ENCODE measurements around the gene LRMDA. TPM values are rescaled to one million over a fixed set of nuclear protein-coding genes. Genes with fewer than 3 reads are reported as not detected.

The LRMDA gene
- total RNA-seq, 2 donors from 2014 or later = 14.4 to 18.0 TPM

DNA sequence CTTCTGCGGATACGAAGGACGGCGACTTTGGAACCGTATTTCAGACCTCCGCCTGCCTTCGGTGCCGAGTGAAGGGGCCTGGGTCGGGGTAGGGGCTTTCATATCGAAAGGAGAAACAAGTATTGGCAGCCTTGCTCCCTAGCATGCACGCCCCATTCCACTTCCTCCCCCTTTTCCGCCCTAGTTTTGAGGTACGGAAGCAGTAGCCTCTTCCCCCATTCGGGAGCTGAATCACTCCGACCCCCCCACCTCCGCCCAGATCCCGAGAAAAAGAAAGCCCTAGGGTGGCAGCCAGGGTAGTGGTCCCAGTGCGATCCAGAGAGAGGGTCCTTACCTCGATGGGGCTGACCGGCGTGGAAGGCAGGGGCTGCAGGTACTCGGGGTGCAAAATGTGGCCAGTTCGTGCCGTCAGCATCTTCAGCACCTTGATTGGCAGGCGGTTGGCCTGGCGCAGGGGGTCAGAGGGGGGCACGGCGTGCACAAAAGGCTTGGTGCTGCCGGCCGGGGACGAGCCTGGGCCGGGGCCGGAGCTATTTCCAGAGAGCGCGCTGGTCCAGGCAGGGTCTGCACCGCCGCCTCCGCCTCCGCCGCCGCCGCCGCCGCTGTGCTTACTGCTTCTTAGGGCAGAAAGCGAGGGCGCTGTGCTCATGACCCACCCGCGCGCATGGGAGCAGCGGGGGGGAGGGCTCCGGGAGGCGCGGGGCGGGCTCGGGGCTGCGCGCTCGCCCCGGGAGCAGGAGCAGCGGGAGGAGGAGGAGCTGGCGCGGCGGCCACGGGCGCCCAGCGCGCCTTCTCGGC is 30.5 kb upstream of the LRMDA start:
- peak; percentile 90 for DNase-seq (ENCODE audit: low spot score)
- intact Hi-C loops (cut with DNase I) = loop anchor here (2.0 to 10.0 kb wide), 6 partner anchors 254 to 904 kb away; no protein-coding TSS in a partner anchor

DNA sequence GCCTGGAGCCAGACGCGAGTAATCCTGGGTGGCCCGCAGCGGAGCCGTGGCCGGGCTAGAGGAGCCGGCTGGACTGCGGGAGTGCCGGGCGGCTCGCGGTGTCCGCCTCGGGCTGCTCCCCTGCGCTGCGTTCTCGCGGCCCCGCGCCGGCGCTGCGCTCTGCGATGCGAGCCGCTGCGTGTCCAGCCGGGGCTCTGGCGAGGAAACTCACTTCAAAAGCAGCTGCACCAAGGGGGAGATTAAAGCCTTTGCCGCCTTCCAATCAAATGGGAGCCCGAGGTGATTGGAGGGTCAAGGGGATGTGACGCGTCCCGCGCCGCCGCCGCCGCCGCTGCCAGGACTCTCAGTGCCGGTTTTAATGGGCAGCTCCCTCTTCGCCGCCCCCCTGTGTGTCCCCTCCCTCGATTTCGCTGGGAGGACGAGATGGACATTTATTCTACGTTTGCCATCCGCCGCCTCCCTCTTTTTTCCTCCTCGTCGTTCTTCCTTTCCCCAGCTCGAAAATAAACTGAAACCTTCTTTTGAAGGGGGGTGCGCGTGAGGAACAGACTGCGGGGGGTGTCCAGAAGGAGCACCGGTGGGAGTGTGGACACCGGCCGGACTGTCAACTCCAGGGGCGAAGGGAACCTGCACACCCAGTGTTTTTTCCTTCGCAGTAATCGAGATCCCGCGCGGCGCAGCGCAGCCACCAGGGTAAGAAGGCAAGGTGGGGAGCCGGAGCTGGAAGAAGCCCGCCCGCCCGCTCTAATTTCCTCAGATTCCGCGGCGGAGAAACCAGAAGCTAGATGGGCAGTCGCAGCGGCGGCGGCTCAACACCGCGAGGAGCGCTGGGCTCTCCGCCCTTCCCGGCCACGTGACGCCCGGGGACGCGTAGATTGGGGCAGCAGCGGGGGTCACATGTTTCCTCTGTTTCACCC is 29.6 kb upstream of the LRMDA start, which contains the start of gene ZNF503:
ZNF503 (minus strand) TSS at position 196 of the 917 bp plus-strand sequence. CDS start 345 bp downstream, outside the sequence.
- intact Hi-C loops (cut with DNase I) = loop anchor here (2.0 to 10.0 kb wide), 6 partner anchors 253 to 903 kb away; no protein-coding TSS in a partner anchor
- peak; percentile 99 for DNase-seq (ENCODE audit: low spot score)

- DNase-seq (ENCODE audit: low spot score) = no peak
- intact Hi-C loops (cut with DNase I) = loop anchor here (5.0 to 10.0 kb wide), 5 partner anchors 252 to 902 kb away; no protein-coding TSS in a partner anchor
Observed at GRCh38 chr10:75402486-75403143, 28.8 kb upstream of the LRMDA start.

- intact Hi-C loops (cut with DNase I) = loop anchor here (5.0 to 10.0 kb wide), 5 partner anchors 251 to 901 kb away; no protein-coding TSS in a partner anchor
- DNase-seq (ENCODE audit: low spot score) = no peak
Observed at GRCh38 chr10:75403144-75403938, 28.1 kb upstream of the LRMDA start.

GRCh38 chr10:75403939-75404814 is 27.2 kb upstream of the LRMDA start:
- DNase-seq (ENCODE audit: low spot score) = no peak
- intact Hi-C loops (cut with DNase I) = loop anchor here (5.0 to 10.0 kb wide), 5 partner anchors 251 to 901 kb away; no protein-coding TSS in a partner anchor

DNA sequence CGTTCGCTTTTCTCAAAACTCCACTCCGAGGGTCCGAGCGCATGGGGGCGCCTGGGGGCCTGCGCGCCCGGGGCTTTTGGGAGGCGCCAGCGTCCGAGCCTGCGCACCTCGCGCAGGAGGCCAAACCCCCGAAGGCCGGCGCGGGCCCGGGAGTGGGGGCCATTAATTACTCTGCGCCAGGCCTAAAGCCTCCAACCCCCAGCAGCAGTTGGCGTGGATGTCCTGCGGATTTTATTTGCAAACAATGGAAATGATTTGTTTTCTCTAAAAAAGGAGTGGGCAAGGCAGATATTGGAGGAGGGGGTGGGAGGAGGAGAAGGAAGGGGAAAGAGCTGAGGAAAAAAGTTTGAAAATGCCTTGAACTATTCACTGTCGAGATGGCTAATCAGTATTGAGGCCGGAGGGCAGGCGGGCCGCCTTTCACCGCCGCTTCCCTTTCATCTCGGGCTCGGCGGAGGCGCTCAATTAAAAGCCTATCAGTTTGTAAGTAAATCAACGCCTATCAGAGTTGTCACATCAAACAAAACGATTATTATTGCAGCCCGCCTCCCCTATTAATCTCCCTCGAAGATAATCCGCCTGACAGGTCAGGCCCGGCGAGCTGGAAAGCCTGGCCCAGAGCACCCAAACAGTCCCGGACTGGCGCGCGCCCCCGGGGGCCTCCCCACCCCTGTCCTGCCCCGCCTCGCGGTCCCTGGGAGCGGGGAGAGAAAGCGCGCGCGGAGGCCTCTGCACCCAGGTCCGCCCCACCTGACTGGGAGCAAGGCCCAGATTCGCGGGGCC is 26.4 kb upstream of the LRMDA start:
- intact Hi-C loops (cut with DNase I) = loop anchor here (5.0 to 10.0 kb wide), 5 partner anchors 250 to 900 kb away; no protein-coding TSS in a partner anchor
- DNase-seq (ENCODE audit: low spot score) = no peak

DNA sequence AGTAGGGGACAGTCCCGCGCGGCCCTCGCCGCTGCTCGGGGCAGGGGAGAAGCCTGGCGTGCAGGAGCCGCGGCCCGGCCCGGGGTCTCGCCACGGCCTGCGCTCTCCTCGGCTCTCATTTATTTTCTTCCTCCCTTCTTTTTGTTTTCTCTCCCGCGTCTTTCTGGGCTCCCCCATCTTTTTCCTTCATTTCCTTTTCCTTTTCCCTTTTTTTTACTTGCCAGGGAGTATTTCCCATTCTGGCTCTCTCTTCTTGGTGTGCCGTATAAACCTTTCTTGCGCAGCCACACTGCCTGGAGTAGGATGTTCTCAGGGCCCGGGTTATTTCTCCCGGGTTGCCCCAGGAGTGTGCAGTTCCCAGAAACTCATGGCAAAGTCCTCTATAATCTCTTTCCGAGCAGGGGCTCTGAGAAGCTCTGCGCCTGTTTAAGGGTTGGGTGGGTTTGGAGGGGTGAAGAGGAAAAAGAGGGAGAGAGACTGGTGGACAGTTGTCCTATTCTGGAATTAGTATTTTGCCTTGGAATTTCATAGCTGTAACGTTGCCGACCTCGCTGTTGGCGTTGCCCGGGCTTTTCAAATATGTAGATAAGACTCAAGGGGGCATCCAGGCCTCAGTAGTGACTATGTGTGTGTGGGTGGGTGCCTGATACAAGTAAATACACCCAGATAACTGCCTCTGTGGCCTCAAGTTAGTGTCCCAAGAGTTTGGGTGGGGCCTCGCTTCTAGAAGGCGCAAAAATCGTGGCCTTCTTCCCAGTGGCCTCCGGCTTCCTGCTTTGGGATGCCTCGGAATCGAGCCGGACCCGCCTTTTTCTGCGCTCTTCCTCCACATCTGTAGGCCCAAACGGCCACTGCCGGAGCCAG is 25.6 kb upstream of the LRMDA start:
- no peak for DNase-seq (ENCODE audit: low spot score)
- intact Hi-C loops (cut with DNase I) = loop anchor here (10.0 kb wide), 3 partner anchors 249 to 899 kb away; no protein-coding TSS in a partner anchor

DNA sequence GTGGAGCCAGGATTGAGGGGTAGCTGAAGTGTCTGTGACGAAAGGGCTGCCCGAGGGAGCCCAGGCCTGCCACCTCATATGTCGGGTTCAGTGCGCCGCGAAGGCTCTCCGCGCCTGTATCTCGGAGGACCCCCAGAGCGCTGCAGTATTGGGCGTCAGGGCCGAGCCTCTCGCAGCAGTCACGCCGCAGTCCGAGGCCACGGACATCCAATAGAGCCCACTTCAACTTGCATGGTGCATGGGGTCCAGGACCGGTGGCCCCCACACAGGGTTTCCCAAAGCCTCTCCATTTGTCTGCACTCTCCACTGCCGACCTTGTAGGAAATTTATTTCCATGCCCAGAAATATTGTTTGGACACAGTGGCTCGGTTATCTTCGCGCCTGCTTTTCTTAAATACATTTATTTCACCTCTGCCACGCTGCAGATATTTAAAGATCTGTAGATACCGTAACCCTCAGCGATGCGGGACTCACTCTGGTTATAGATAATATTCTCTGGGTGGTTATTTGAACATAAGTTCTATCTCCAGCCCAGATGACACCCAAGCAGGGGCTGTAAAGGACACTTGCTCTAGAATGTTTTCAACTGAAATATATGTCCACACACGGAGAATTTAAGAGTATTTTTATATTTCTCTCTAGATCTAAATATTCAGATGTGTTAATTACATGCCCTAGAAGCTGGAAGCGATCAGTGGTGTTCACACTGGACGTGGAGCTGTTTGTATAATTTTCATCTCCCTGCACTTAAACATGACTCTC is 24.8 kb upstream of the LRMDA start:
- intact Hi-C loops (cut with DNase I) = loop anchor here (10.0 kb wide), 3 partner anchors 248 to 898 kb away; no protein-coding TSS in a partner anchor
- DNase-seq (ENCODE audit: low spot score) = no peak

GRCh38 chr10:75407224-75407712 is 24.2 kb upstream of the LRMDA start:
- intact Hi-C loops (cut with DNase I) = loop anchor here (10.0 kb wide), 3 partner anchors 248 to 898 kb away; no protein-coding TSS in a partner anchor
- no peak for DNase-seq (ENCODE audit: low spot score)

DNA sequence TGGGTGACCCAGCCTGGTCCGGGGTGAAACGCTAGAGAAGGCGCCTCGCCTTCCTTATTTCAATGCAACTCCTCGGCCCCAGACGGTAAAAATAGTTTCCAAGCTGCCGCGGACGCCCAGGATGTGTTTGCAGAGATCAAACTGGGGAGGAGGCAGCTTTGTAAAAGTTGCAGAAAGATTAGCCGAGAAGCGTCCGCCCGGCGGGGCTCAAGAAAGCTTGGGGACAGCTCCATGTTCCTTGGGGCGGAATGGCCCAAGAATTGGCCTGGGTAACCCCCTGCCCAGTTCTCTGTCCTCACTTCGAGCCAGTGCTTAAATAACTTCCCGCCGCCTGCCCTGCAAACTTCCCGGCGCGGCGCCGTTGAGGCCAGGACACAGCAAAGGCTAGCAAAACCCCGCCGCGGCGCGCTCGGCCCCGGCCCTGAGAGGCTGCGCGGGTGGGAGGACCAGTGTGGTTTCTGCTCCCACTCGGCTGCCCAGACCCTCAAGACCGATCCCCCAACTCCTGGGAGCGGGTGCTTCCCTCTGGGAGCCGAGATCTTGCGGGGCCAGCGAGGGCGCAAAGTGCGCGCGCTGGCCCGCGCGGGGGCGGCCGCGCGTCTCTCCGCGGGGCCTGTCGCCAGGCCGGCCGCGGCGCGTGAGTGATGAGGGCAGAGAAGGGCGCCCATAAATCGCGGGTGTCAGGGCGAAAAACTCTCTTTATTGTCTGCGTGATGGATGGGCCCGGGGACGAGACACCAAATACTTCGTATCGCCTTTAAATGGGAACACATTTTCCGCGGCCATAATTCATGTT is 23.5 kb upstream of the LRMDA start:
- DNase-seq (ENCODE audit: low spot score) = peak; percentile 91
- intact Hi-C loops (cut with DNase I) = loop anchor here (10.0 kb wide), 3 partner anchors 247 to 897 kb away; no protein-coding TSS in a partner anchor

DNA sequence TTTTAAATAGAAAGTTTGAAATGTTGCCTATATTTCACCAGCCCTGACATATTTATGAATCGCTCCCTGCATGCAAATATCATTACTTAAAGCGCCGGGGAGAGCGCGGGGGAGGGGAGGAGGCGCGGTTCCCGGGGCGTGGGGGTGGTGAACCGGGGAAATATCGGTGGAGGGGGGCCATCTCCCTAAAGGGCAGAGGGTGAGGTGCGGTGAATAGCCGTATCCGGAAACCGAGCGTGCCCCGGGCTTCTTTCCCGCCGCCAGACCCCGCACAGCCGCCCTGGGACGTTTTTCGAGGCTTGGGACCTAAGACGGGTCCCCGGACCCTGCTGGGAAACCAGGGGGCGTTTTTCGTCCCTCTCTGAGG is 22.9 kb upstream of the LRMDA start:
- intact Hi-C loops (cut with DNase I) = loop anchor here (10.0 kb wide), 3 partner anchors 246 to 896 kb away; no protein-coding TSS in a partner anchor
- DNase-seq (ENCODE audit: low spot score) = no peak

- peak; percentile 92 for DNase-seq (ENCODE audit: low spot score)
- intact Hi-C loops (cut with DNase I) = loop anchor here (10.0 kb wide), 3 partner anchors 246 to 896 kb away; no protein-coding TSS in a partner anchor
Observed at GRCh38 chr10:75408911-75409885, 22.2 kb upstream of the LRMDA start.

Data from posterior vena cava (tissue), 2 donors.